Activated naive CD4-positive, alpha-beta T cell treated with anti-CD3 and anti-CD28 coated beads for 36 hours (primary cell): ENCODE measurements around the gene SAE1. TPM values are rescaled to one million over a fixed set of nuclear protein-coding genes. Genes with fewer than 3 reads are reported as not detected.
"Not testable (repeated sequence)": the region's sequence is repeated elsewhere in the genome, so short reads cannot be mapped to it uniquely, and the experiment has no call there.

Source experiments
- CTCF ChIA-PET: fragments of 350-600 bp; sonication (Branson Sonifier 250); formaldehyde crosslinking; loops from one replicate; lab custom pipeline; 2021; ENCODE audit warnings: antibody characterized with exemption; lab: Charles Lee
- DNase-seq: peaks from one replicate; pipeline ENCODE4 v3.0.0-alpha.2; 2020
- H3K27ac Mint-ChIP-seq: one replicate; pipeline ENCODE4 v1.8.0; 2021; ENCODE audit warnings: mild to moderate bottlenecking, mixed read lengths
- H3K27me3 Mint-ChIP-seq: one replicate; pipeline ENCODE4 v1.8.0; 2021; ENCODE audit warnings: low read depth, mixed read lengths
- H3K36me3 Mint-ChIP-seq: one replicate; pipeline ENCODE4 v1.8.0; 2021; ENCODE audit warnings: low read depth, mixed read lengths
- H3K4me1 Mint-ChIP-seq: one replicate; pipeline ENCODE4 v1.8.0; 2021; ENCODE audit warnings: low read depth, mixed read lengths
- H3K4me3 Mint-ChIP-seq: one replicate; pipeline ENCODE4 v1.8.0; 2021; ENCODE audit warnings: mild to moderate bottlenecking, moderate library complexity, mixed read lengths
- H3K9me3 Mint-ChIP-seq: one replicate; pipeline ENCODE4 v1.8.0; 2021; ENCODE audit warnings: mixed read lengths
- intact Hi-C: fragments of 100-400 bp; cut with micrococcal nuclease; formaldehyde crosslinking; loops from one replicate; pipeline ENCODE4 v1.15.1; 2023
- total RNA-seq, 2 experiments: library from RNA; stranded (reverse); gene quantifications; one replicate each; pipeline ENCODE4 v1.2.3, GENCODE V29; 2021

SAE1 gene
- total RNA-seq, 2 experiments from 2014 or later, result 160 to 161 TPM

- H3K9me3 Mint-ChIP-seq, result peaks cover 3% of the 10 kb centered on the region
- H3K27ac Mint-ChIP-seq, result no peak overlapping the region
- intact Hi-C loops, result loop anchor here (5.0 kb wide), 1 partner anchor 93 kb away; no protein-coding TSS in a partner anchor
- no peak for DNase-seq
- H3K27me3 Mint-ChIP-seq, result no peaks in the 10 kb centered on the region
- H3K4me1 Mint-ChIP-seq, result peaks cover 62% of the 10 kb centered on the region
- CTCF ChIA-PET, result interaction anchor here (0.6 to 1.3 kb wide), 5 partner anchors 9 to 121 kb away, joined by 3 to 9 read pairs (median 3); no protein-coding TSS in a partner anchor
- H3K36me3 Mint-ChIP-seq, result peaks cover 50% of the 10 kb centered on the region
- H3K4me3 Mint-ChIP-seq, result peak overlapping the region; percentile 20
Measured at GRCh38 chr19:47134545-47134944, 3.9 kb downstream of the SAE1 start.

DNA sequence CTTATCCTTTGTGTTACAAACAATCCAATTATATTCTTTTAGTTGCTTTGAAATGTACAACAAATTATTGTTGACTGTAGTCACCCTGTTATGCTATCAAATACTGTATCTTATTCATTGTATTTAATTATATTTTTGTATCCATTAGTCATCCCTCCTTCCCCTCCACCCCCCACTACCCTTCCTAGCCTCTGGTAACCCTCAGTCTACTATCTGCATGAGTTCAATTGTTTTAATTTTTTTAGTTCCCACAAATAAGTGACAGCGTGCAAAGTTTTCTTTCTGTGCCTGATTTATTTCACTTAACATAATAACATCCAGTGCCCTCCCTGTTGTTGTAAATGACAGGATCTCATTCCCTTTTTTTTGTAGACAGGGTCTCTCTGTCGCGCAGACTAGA lies 4.5 kb downstream of the SAE1 start:
- Mint-ChIP-seq H3K27ac (no peak overlapping the region), H3K27me3 (no peaks in the 10 kb centered on the region), H3K9me3 (peaks cover 3% of the 10 kb centered on the region), H3K4me3 (no peak overlapping the region), H3K4me1 (peaks cover 63% of the 10 kb centered on the region), H3K36me3 (peaks cover 50% of the 10 kb centered on the region)
- intact Hi-C loops, result no loop called here
- DNase-seq, result no peak
- CTCF ChIA-PET, result interaction anchor here (1.2 to 1.5 kb wide), 3 partner anchors 10 to 110 kb away, joined by 3 to 9 read pairs (median 4); no protein-coding TSS in a partner anchor

DNA sequence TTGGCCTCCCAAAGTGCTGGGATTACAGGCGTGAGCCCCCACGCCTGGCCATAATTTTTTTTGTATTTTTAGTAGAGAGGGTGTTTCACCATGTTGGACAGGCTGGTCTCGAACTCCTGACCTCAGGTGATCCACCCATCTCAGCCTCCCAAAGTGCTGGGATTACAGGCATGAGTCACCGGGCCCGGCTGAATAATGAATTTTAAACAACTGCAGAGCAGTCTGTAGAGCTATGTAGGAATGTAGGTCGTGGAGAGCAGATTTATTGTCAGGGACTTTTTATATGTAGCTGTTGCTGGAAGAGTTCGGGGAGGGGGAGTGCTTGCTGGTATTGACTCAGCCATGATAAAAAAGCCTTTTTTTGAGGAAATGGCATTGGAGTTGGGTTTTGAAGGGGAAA lies 10.6 kb downstream of the SAE1 start:
- H3K27me3 Mint-ChIP-seq, H3K4me3 Mint-ChIP-seq, CTCF ChIA-PET, DNase-seq, intact Hi-C loops, H3K9me3 Mint-ChIP-seq: not testable (repeated sequence)
- peak overlapping the region; percentile 35 for H3K27ac Mint-ChIP-seq
- H3K36me3 Mint-ChIP-seq, result peaks cover 41% of the 10 kb centered on the region
- peaks cover 65% of the 10 kb centered on the region for H3K4me1 Mint-ChIP-seq

GRCh38 chr19:47141695-47142094 lies 11.1 kb downstream of the SAE1 start:
- CTCF ChIA-PET, result interaction anchor here (0.6 kb wide), 1 partner anchor 10 kb away, joined by 3 read pairs; no protein-coding TSS in a partner anchor
- peaks cover 45% of the 10 kb centered on the region for H3K36me3 Mint-ChIP-seq
- no peak overlapping the region for H3K27ac Mint-ChIP-seq
- intact Hi-C loops, result no loop called here
- H3K4me1 Mint-ChIP-seq, result peaks cover 68% of the 10 kb centered on the region
- DNase-seq, result no peak
- H3K4me3 Mint-ChIP-seq, result no peak overlapping the region
- no peaks in the 10 kb centered on the region for H3K27me3 Mint-ChIP-seq
- no peaks in the 10 kb centered on the region for H3K9me3 Mint-ChIP-seq

DNA sequence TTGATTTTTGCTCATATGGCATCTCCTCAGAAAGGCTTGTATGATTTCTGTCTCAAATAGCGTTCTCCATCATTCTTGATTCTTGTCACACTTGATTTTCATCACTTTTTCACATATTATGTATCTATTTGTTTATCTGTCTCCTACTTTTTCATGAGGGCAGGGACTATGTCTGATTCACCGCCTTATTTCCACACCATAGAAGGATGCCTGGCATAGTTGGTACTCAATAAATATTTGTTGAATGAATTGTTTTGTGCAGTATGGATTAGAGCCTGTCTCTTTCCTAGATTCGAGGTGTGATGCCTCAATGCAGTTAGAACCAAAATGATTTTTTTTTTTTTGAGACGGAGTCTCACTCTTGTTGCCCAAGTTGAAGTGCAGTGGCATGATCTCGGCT lies 12.1 kb downstream of the SAE1 start:
- Mint-ChIP-seq H3K27ac (peak overlapping the region; percentile 28), H3K9me3 (peaks cover 2% of the 10 kb centered on the region), H3K4me3 (no peak overlapping the region), H3K27me3 (no peaks in the 10 kb centered on the region), H3K36me3 (peaks cover 51% of the 10 kb centered on the region), H3K4me1 (peaks cover 70% of the 10 kb centered on the region)
- intact Hi-C loops, result no loop called here
- CTCF ChIA-PET, result interaction anchor here (0.8 kb wide), 1 partner anchor 104 kb away, joined by 3 read pairs; no protein-coding TSS in a partner anchor
- no peak for DNase-seq

DNA sequence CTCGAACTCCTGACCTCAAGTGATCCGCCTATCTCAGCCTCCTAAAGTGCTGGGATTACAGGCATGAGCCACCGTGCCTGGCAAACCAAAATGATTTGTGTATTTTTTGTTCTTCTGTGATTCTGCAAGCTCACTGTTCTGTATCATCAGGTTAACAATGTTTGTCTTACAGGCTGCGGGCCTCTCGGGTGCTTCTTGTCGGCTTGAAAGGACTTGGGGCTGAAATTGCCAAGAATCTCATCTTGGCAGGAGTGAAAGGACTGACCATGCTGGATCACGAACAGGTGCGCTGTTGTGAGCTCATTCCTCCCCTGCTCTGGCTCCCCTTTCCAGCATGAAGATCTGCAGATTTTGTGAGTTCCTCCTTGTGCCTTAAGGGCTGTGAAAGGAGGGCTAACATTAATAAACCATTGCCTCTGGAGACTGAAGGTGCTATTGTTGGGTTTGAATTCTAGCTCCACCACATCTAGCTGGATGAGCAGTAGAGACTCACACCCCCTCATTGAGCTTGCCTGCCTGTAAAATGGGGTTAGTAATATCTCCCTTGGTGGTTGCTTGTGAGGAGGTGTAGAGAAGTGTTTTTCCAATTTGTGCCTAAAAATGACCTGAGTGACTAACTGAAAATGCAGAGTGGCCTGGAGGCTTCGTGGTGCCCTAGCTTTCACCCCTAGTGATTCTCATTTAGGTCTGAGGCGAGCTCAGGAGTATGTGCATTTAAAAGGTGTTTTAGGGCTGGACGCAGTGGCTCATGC lies 12.9 kb downstream of the SAE1 start:
- peaks cover 2% of the 10 kb centered on the region for H3K9me3 Mint-ChIP-seq
- H3K36me3 Mint-ChIP-seq, result peaks cover 54% of the 10 kb centered on the region
- H3K4me1 Mint-ChIP-seq, result peaks cover 76% of the 10 kb centered on the region
- no peaks in the 10 kb centered on the region for H3K27me3 Mint-ChIP-seq
- CTCF ChIA-PET, result interaction anchor here (0.5 to 6.1 kb wide), 6 partner anchors 12 to 103 kb away, joined by 3 to 27 read pairs (median 3); partner anchors contain the start of gene SAE1
- peak overlapping the region; percentile 39 for H3K27ac Mint-ChIP-seq
- no peak for DNase-seq
- intact Hi-C loops, result no loop called here
- H3K4me3 Mint-ChIP-seq, result no peak overlapping the region

DNA sequence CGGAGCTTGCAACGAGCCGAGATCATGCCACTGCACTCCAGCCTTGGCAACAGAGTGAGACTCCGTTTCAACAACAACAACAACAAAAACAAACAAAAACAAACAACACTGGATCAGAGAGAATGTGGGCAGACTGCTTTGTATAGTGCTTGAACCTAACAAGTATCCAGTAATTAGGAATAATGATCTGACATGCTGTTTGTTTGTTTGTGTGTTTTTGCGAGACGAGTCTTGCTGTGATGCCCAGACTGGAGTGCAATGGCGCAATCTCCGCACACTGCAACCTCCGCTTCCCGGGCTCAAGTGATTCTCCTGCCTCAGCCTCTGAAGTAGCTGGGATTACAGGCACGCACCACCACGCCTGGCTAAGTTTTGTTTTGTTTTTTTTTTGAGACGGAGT lies 14.0 kb downstream of the SAE1 start:
- H3K4me3 Mint-ChIP-seq, result no peak overlapping the region
- intact Hi-C loops, result loop anchor here (5.0 kb wide), 1 partner anchor 43 kb away; no protein-coding TSS in a partner anchor
- H3K27ac Mint-ChIP-seq, result no peak overlapping the region
- DNase-seq, result no peak
- no peaks in the 10 kb centered on the region for H3K27me3 Mint-ChIP-seq
- peaks cover 2% of the 10 kb centered on the region for H3K9me3 Mint-ChIP-seq
- CTCF ChIA-PET, result interaction anchor here (0.7 to 6.1 kb wide), 5 partner anchors 12 to 100 kb away, joined by 3 to 27 read pairs (median 3); no protein-coding TSS in a partner anchor
- peaks cover 72% of the 10 kb centered on the region for H3K4me1 Mint-ChIP-seq
- H3K36me3 Mint-ChIP-seq, result peaks cover 59% of the 10 kb centered on the region

- intact Hi-C loops, result loop anchor here (5.0 kb wide), 1 partner anchor 41 kb away; no protein-coding TSS in a partner anchor
- CTCF ChIA-PET, result interaction anchor here (0.5 to 6.1 kb wide), 20 partner anchors 11 to 154 kb away, joined by 3 to 27 read pairs (median 4); partner anchors contain the start of genes SAE1 and ZC3H4
- Mint-ChIP-seq H3K36me3 (peaks cover 70% of the 10 kb centered on the region), H3K4me1 (peaks cover 80% of the 10 kb centered on the region), H3K9me3 (peaks cover 2% of the 10 kb centered on the region), H3K27me3 (no peaks in the 10 kb centered on the region), H3K4me3 (no peak overlapping the region), H3K27ac (peak overlapping the region; percentile 87)
- DNase-seq, result no peak
Measured at GRCh38 chr19:47145639-47146486, 15.2 kb downstream of the SAE1 start.

GRCh38 chr19:47146920-47147319 lies 16.3 kb downstream of the SAE1 start:
- DNase-seq, result no peak
- CTCF ChIA-PET, result interaction anchor here (0.9 to 6.1 kb wide), 9 partner anchors 10 to 134 kb away, joined by 3 to 27 read pairs (median 3); partner anchors contain the start of gene SAE1
- Mint-ChIP-seq H3K4me3 (peak overlapping the region; percentile 19), H3K36me3 (peaks cover 73% of the 10 kb centered on the region), H3K27ac (peak overlapping the region; percentile 87), H3K9me3 (peaks cover 2% of the 10 kb centered on the region), H3K27me3 (no peaks in the 10 kb centered on the region), H3K4me1 (peaks cover 76% of the 10 kb centered on the region)
- intact Hi-C loops, result loop anchor here (5.0 kb wide), 1 partner anchor 40 kb away; no protein-coding TSS in a partner anchor

DNA sequence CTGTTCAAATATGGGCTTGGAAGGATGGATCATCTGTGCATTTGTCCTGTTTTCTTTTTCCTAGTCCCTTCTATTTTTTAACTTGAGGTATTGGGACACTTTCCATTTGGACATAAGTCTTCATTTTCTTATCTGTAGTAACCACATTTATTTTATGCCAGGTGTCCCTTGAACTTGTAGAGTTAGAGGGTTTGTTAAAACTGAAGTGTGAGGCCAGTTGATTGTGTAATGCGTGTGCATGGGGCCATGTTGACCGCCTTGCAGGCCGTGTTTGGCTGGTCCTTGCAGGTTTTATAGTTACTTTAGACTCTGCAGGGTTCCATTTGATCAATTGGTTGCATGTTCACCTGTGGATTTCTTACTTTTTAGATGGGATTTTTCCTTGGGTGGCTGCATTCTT lies 21.0 kb downstream of the SAE1 start:
- intact Hi-C loops, result no loop called here
- Mint-ChIP-seq H3K9me3 (peaks cover 4% of the 10 kb centered on the region), H3K4me1 (peaks cover 60% of the 10 kb centered on the region), H3K4me3 (no peak overlapping the region), H3K27me3 (no peaks in the 10 kb centered on the region), H3K27ac (peak overlapping the region; percentile 25), H3K36me3 (peaks cover 77% of the 10 kb centered on the region)
- DNase-seq, result no peak
- CTCF ChIA-PET, result interaction anchor here (1.1 kb wide), 1 partner anchor 93 kb away, joined by 4 read pairs; no protein-coding TSS in a partner anchor

GRCh38 chr19:47152205-47152604 lies 21.6 kb downstream of the SAE1 start:
- Mint-ChIP-seq H3K9me3 (peaks cover 2% of the 10 kb centered on the region), H3K4me3 (no peak overlapping the region), H3K36me3 (peaks cover 77% of the 10 kb centered on the region), H3K27ac (no peak overlapping the region), H3K27me3 (no peaks in the 10 kb centered on the region), H3K4me1 (peaks cover 60% of the 10 kb centered on the region)
- DNase-seq, result no peak
- intact Hi-C loops, result no loop called here
- CTCF ChIA-PET, result interaction anchor here (0.6 to 1.1 kb wide), 2 partner anchors 92 to 94 kb away, joined by 3 to 4 read pairs; no protein-coding TSS in a partner anchor
